CD8-positive, alpha-beta memory T cell (primary cell): Measurements from ENCODE around the gene TCF12. TPM values are rescaled to one million over a fixed set of nuclear protein-coding genes. Genes with fewer than 3 reads are reported as not detected.
"Not testable (repeated sequence)": the region's sequence is repeated elsewhere in the genome, so short reads cannot be mapped to it uniquely, and the experiment has no call there.

Experiments
- CTCF ChIA-PET: fragments of 350-600 bp; sonication (Branson Sonifier 250); formaldehyde crosslinking; loops from one replicate; lab custom pipeline; 2021; ENCODE audit warnings: antibody characterized with exemption; lab: Charles Lee
- POLR2A ChIA-PET: fragments of 350-600 bp; sonication (Branson Sonifier 250); formaldehyde crosslinking; loops from one replicate; lab custom pipeline; 2021; ENCODE audit warnings: antibody characterized with exemption; lab: Charles Lee
- DNase-seq, 5 donors: peaks; one replicate each; pipeline versions ENCODE4 v3.0.0 to v3.0.0-alpha.2; 2020 to 2022; ENCODE audit warnings: mixed read lengths in 1 of 5
- H3K27ac ChIP-seq: one replicate; pipeline ENCODE4 v1.7.0; 2013; ENCODE audit warnings: low read depth, mild to moderate bottlenecking, low read length, moderate library complexity
- H3K27me3 ChIP-seq: 2 replicates; pipeline ENCODE4 v1.7.0; 2013; ENCODE audit warnings: low read length, mild to moderate bottlenecking; ENCODE audit not compliant: insufficient read depth, poor library complexity, severe bottlenecking
- H3K36me3 ChIP-seq: 2 replicates; pipeline ENCODE4 v1.7.0; 2013; ENCODE audit warnings: mild to moderate bottlenecking, low read length, moderate library complexity; ENCODE audit not compliant: insufficient read depth
- H3K4me1 ChIP-seq: 2 replicates; pipeline ENCODE4 v1.7.0; 2013; ENCODE audit warnings: mild to moderate bottlenecking, low read length, moderate library complexity; ENCODE audit not compliant: insufficient read depth
- H3K4me3 ChIP-seq: 2 replicates; pipeline ENCODE4 v1.7.0; 2013; ENCODE audit warnings: mild to moderate bottlenecking, low read length
- H3K9me3 ChIP-seq: 2 replicates; pipeline ENCODE4 v1.7.0; 2013; ENCODE audit warnings: mild to moderate bottlenecking, low read length
- H3K27ac Mint-ChIP-seq, 8 donors: one replicate each; pipeline ENCODE4 v1.8.0; 2020 to 2021; ENCODE audit warnings: mixed read lengths in 8 of 8, mild to moderate bottlenecking in 6 of 8, inconsistent platforms in 3 of 8, moderate library complexity in 3 of 8
- H3K27me3 Mint-ChIP-seq, 2 donors: one replicate each; pipeline ENCODE4 v1.8.0; 2020 to 2021; ENCODE audit warnings: mixed read lengths in 2 of 2, mild to moderate bottlenecking in 1 of 2, moderate library complexity in 1 of 2
- H3K36me3 Mint-ChIP-seq, 3 donors: one replicate each; pipeline ENCODE4 v1.8.0; 2020 to 2021; ENCODE audit warnings: mixed read lengths in 3 of 3, inconsistent platforms in 1 of 3, mild to moderate bottlenecking in 1 of 3
- H3K4me1 Mint-ChIP-seq, 3 donors: one replicate each; pipeline ENCODE4 v1.8.0; 2020 to 2021; ENCODE audit warnings: mixed read lengths in 3 of 3, inconsistent platforms in 1 of 3, mild to moderate bottlenecking in 1 of 3
- H3K4me3 Mint-ChIP-seq, 7 donors: one replicate each; pipeline ENCODE4 v1.8.0; 2020 to 2021; ENCODE audit warnings: mixed read lengths in 7 of 7, mild to moderate bottlenecking in 6 of 7, moderate library complexity in 4 of 7, inconsistent platforms in 2 of 7
- H3K9me3 Mint-ChIP-seq, 5 donors: one replicate each; pipeline ENCODE4 v1.8.0; 2020 to 2022; ENCODE audit warnings: mixed read lengths in 5 of 5, mild to moderate bottlenecking in 3 of 5, moderate library complexity in 2 of 5, inconsistent platforms in 1 of 5
- polyA plus RNA-seq: library from polyadenylated mRNA; unstranded; fragments of 300-500 nt; fragmentation: Illumina TruSeq; gene quantifications from one replicate; pipeline ENCODE4 v1.2.3, GENCODE V29; 2021
- total RNA-seq, 2 experiments: library from RNA; stranded (reverse); gene quantifications; one replicate each; pipeline ENCODE4 v1.2.3, GENCODE V29; 2021

The TCF12 gene
- total and polyA plus RNA-seq, 3 experiments from 2014 or later, result 54.3 to 79.2 (median 69.9) TPM

DNA sequence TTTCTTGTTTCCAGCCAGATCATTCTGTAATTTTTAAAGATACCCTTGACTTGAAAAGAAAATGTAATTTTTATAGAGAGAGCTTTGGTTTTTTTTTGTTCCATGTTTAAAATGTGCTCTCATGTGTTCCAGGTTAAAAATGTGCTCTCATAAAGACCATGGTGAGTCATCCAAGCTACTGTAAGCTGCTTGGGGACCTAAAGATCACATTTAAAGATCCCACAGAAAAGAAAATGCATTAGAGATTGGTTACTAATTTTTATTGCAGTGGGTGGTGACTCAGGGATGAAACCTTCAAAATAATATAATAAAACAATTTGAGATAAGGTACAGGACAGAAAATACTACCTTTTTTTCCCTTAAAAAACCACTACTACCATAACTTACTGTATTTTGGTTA lies 11.0 kb downstream of the TCF12 start:
- peaks cover 44% of the 10 kb centered on the region for H3K4me1 ChIP-seq
- H3K27ac ChIP-seq, result no peak overlapping the region
- H3K9me3 Mint-ChIP-seq, result no peaks in the 10 kb centered on the region
- H3K27me3 ChIP-seq, result no peaks in the 10 kb centered on the region
- H3K36me3 ChIP-seq, result peaks cover 1% of the 10 kb centered on the region
- H3K36me3 Mint-ChIP-seq, result peaks cover under 1 to 28% (median 21%) of the 10 kb centered on the region in 3 donors
- no peaks in the 10 kb centered on the region for H3K27me3 Mint-ChIP-seq
- no peak overlapping the region for H3K4me3 ChIP-seq
- H3K4me1 Mint-ChIP-seq, result peaks cover 64 to 88% (median 87%) of the 10 kb centered on the region in 3 donors
- CTCF ChIA-PET, result no interaction called here
- H3K4me3 Mint-ChIP-seq, result no peak overlapping the region
- POLR2A ChIA-PET, result interaction anchor here (0.6 kb wide), 1 partner anchor 159 kb away, joined by 8 read pairs; no protein-coding TSS in a partner anchor
- no peaks in the 10 kb centered on the region for H3K9me3 ChIP-seq
- DNase-seq, result no peak
- H3K27ac Mint-ChIP-seq, result peak overlapping the region in 2 of 8 donors; percentile 43 to 90

DNA sequence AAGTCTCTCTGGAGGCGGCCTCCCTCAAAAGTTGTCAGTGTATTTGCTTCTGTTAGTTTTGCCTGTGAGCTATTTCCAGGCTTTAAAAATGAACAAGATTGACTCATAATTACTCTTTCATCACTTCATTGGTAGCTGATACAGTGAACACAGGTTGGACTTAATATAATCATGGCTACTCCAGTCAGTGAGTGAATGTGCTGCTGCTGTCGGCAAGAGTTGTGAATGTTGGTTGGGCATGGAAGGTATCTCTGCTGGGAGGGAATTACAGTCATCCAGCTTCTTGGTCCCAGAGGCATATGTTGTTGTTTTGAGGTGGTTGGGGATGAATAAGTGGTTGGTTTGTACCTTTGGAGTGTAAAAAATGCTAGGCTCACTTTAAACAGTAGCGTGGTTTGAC lies 11.5 kb downstream of the TCF12 start:
- Histone ChIP-seq H3K36me3 (no peaks in the 10 kb centered on the region), H3K4me1 (peaks cover 46% of the 10 kb centered on the region), H3K27ac (no peak overlapping the region), H3K4me3 (no peak overlapping the region), H3K27me3 (no peaks in the 10 kb centered on the region), H3K9me3 (no peaks in the 10 kb centered on the region)
- CTCF ChIA-PET, result no interaction called here
- POLR2A ChIA-PET, result interaction anchor here (0.6 kb wide), 1 partner anchor 158 kb away, joined by 8 read pairs; no protein-coding TSS in a partner anchor
- no peak for DNase-seq
- H3K4me1 Mint-ChIP-seq, result peaks cover 68 to 89% (median 89%) of the 10 kb centered on the region in 3 donors
- peaks cover 4 to 28% (median 24%) of the 10 kb centered on the region in 3 donors for H3K36me3 Mint-ChIP-seq
- H3K4me3 Mint-ChIP-seq, result peak overlapping the region in 1 of 7 donors; percentile 7
- H3K9me3 Mint-ChIP-seq, result no peaks in the 10 kb centered on the region
- peak overlapping the region in 4 of 8 donors; percentile 43 to 90 (median 47) for H3K27ac Mint-ChIP-seq
- H3K27me3 Mint-ChIP-seq, result no peaks in the 10 kb centered on the region

DNA sequence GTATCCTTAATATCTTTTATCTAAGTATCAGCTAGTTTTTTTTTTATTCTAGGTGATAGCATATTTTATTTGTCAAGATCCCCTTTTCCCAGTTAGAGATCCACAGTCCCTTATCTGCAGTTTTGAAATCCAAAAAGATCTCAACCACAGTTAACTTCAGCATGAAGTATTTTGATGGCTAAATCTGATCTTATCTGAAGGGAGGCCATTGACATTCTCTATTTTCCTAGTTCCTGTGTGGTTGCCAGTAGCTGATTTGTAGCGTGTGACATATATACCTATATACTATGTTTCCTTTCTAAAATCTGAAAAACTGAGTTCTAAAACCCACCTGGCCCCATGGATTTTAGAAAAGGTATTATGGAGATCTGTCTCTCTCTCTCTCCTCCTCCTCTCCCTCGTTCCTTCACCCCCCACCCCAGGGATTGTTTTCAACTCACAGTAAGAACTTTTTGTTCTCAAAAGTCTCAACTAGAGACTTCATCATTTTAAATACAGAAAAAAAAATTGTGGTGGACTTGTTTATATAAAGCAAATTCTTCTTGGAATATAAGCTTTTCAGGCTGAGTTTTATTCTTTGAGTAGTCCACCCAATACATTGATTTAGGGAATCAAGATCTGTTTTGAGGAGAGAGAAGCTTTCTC lies 12.3 kb downstream of the TCF12 start:
- Mint-ChIP-seq H3K27ac (peak overlapping the region in 5 of 8 donors; percentile 3 to 29 (median 11)), H3K4me3 (peak overlapping the region in 1 of 7 donors; percentile 2), H3K36me3 (peaks cover 9 to 27% (median 23%) of the 10 kb centered on the region in 3 donors), H3K27me3 (no peaks in the 10 kb centered on the region), H3K4me1 (peaks cover 70 to 92% (median 91%) of the 10 kb centered on the region in 3 donors), H3K9me3 (no peaks in the 10 kb centered on the region)
- Histone ChIP-seq H3K27me3 (no peaks in the 10 kb centered on the region), H3K4me3 (no peak overlapping the region), H3K36me3 (no peaks in the 10 kb centered on the region), H3K4me1 (peaks cover 46% of the 10 kb centered on the region), H3K27ac (no peak overlapping the region), H3K9me3 (no peaks in the 10 kb centered on the region)
- DNase-seq, result no peak
- POLR2A ChIA-PET, result interaction anchor here (0.6 kb wide), 1 partner anchor 189 kb away, joined by 4 read pairs; no protein-coding TSS in a partner anchor
- CTCF ChIA-PET, result no interaction called here

DNA sequence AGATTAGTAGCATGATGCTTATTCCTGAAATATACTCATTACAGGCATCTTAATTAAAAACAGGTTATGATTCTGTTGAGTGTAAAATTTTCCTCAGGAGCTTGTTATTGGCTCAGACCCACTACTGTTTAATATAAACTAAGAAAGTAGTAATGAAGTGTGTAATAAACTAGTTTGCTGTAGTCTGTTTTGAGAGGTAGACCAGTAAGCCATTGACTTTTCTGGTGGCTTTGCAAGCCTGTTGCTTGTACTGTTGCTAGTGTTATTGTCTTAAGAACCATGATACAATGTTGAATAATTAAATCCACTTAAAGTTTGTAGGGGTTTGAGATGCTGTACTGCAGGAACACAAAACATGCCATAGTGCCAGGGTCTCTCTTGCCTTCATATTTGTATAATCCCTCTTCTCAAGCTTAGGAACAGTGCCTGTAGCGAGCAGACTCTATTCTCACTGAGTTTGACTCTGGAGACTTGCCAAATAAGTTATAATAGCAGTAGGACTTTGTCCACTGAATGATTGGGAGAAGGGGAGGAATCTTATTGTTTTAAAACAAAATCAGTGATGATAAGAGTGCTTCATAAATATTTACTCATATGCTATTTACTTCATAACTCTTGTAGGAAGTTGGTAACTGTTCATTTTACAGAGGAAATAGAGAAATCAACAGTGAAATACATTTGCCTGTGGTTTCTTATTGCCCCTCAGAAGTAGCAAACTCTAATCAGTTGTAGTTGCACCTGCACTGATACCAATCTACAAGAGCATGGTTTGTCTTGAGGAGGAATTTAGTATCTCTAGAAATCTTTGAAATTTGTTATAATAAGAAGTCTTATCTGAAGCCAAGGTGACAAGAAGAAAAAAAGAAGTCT lies 13.4 kb downstream of the TCF12 start:
- DNase-seq, result peak in 1 of 5 donors; percentile 6
- Mint-ChIP-seq H3K4me3 (peak overlapping the region in 4 of 7 donors; percentile 0 to 32 (median 26)), H3K27me3 (no peaks in the 10 kb centered on the region), H3K4me1 (peaks cover 73 to 92% (median 90%) of the 10 kb centered on the region in 3 donors), H3K36me3 (peaks cover 14 to 30% (median 22%) of the 10 kb centered on the region in 3 donors), H3K27ac (peak overlapping the region in 3 of 8 donors; percentile 11 to 72 (median 68)), H3K9me3 (peaks cover 0 to 4% (median 0%) of the 10 kb centered on the region in 5 donors)
- Histone ChIP-seq H3K4me1 (peaks cover 46% of the 10 kb centered on the region), H3K27me3 (no peaks in the 10 kb centered on the region), H3K36me3 (no peaks in the 10 kb centered on the region), H3K9me3 (no peaks in the 10 kb centered on the region), H3K4me3 (no peak overlapping the region), H3K27ac (no peak overlapping the region)
- CTCF ChIA-PET, result interaction anchor here (0.8 kb wide), 1 partner anchor 14 kb away, joined by 3 read pairs; the partner anchor contains the start of gene TCF12
- POLR2A ChIA-PET, result interaction anchor here (0.6 kb wide), 1 partner anchor 190 kb away, joined by 4 read pairs; no protein-coding TSS in a partner anchor

DNA sequence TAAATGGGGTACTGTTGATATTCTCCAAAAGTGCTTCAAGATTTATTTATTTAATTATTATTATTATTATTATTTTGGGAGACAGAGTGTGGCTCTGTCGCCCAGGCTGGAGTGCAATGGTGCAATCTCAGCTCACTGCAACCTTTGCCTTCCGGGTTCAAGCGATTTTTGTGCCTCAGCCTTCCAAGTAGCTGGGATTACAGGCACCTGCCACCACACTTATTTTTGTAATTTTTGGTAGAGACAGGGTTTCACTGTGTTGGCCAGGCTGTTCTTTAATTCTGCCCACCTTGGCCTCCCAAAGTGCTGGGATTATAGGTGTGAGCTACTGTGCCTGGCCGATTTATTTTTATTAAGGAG lies 14.0 kb downstream of the TCF12 start:
- H3K9me3 Mint-ChIP-seq, H3K27me3 Mint-ChIP-seq, POLR2A ChIA-PET, H3K4me3 ChIP-seq, H3K27ac Mint-ChIP-seq, H3K9me3 ChIP-seq, H3K27ac ChIP-seq, H3K36me3 ChIP-seq, DNase-seq, H3K27me3 ChIP-seq, H3K4me3 Mint-ChIP-seq: not testable (repeated sequence)
- H3K4me1 ChIP-seq, result peaks cover 46% of the 10 kb centered on the region
- peaks cover 75 to 92% (median 91%) of the 10 kb centered on the region in 3 donors for H3K4me1 Mint-ChIP-seq
- peaks cover 14 to 32% (median 22%) of the 10 kb centered on the region in 3 donors for H3K36me3 Mint-ChIP-seq
- CTCF ChIA-PET, result interaction anchor here (0.8 kb wide), 1 partner anchor 15 kb away, joined by 3 read pairs; the partner anchor contains the start of gene TCF12

DNA sequence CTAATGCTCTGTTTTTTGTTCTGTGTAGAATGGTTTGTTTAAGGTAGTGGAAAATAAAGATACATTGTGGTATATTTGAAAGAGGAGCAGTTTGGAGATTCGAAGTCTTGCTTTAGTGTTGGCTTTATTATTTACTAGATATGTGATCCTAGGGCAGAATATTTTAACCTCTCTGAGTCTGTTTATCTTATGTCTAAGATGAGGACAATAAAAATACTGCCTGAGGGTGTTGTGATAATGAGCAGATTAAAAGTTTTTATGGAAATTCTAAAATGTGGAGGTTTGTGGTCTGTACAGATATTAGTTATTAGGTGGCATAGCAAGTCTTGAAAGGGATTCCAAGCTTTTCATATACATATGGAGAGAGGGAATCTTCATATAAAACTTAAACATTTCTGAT lies 15.0 kb downstream of the TCF12 start:
- CTCF ChIA-PET, result no interaction called here
- peak overlapping the region in 3 of 8 donors; percentile 0 to 65 (median 30) for H3K27ac Mint-ChIP-seq
- peaks cover 75 to 94% (median 91%) of the 10 kb centered on the region in 3 donors for H3K4me1 Mint-ChIP-seq
- DNase-seq, result no peak
- H3K4me1 ChIP-seq, result peaks cover 46% of the 10 kb centered on the region
- H3K9me3 Mint-ChIP-seq, result peaks cover 0 to 4% (median 0%) of the 10 kb centered on the region in 5 donors
- peaks cover 14 to 33% (median 20%) of the 10 kb centered on the region in 3 donors for H3K36me3 Mint-ChIP-seq
- H3K27me3 Mint-ChIP-seq, result no peaks in the 10 kb centered on the region
- H3K27me3 ChIP-seq, result no peaks in the 10 kb centered on the region
- H3K9me3 ChIP-seq, result no peaks in the 10 kb centered on the region
- POLR2A ChIA-PET, result no interaction called here
- H3K36me3 ChIP-seq, result no peaks in the 10 kb centered on the region
- no peak overlapping the region for H3K4me3 Mint-ChIP-seq
- H3K4me3 ChIP-seq, result no peak overlapping the region
- no peak overlapping the region for H3K27ac ChIP-seq

DNA sequence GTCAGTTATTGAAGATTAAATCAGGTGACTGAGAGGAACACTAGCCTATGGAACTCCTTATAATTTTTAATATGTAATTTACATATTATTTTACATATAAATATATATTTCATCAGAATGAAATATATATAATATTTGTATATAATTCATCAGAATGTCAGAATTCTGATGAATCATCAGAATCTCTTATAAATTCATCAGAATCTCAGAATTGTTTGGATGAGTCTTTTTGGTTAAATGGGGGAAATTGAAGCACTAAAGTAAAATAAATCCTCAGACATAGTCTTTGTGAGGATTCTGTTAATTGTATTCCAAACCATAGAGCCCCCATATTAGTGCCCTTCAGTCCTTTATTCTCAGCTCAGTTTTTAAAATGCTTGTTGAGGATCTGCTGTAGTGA lies 15.4 kb downstream of the TCF12 start:
- Mint-ChIP-seq H3K9me3 (peaks cover 0 to 4% (median 0%) of the 10 kb centered on the region in 5 donors), H3K36me3 (peaks cover 14 to 35% (median 20%) of the 10 kb centered on the region in 3 donors), H3K4me1 (peaks cover 78 to 95% (median 91%) of the 10 kb centered on the region in 3 donors), H3K27me3 (no peaks in the 10 kb centered on the region), H3K4me3 (no peak overlapping the region), H3K27ac (peak overlapping the region in 1 of 8 donors; percentile 65)
- no peaks in the 10 kb centered on the region for H3K27me3 ChIP-seq
- no peak overlapping the region for H3K4me3 ChIP-seq
- peaks cover 46% of the 10 kb centered on the region for H3K4me1 ChIP-seq
- POLR2A ChIA-PET, result no interaction called here
- CTCF ChIA-PET, result no interaction called here
- no peak for DNase-seq
- no peak overlapping the region for H3K27ac ChIP-seq
- H3K9me3 ChIP-seq, result no peaks in the 10 kb centered on the region
- no peaks in the 10 kb centered on the region for H3K36me3 ChIP-seq
